Body of pancreas (tissue), 4 donors: ENCODE results near the gene ZSCAN10.

Experiments used
- POLR2A ChIP-seq, 3 donors: fragments of 450-650 bp; IDR thresholded peaks; one replicate each; pipeline ENCODE4 v1.6.1; 2016; ENCODE audit warnings: antibody characterized with exemption in 3 of 3, mild to moderate bottlenecking in 2 of 3
- TF ChIP-seq, protein P1 (sequence below), 7 experiments: fragments of 450-650 bp in 4 of 7; fragments of 200-600 bp in 3 of 7; sonication (generic) in 3 of 7; IDR thresholded peaks; one replicate each; pipeline ENCODE4 v1.5.1; 2016 to 2019; ENCODE audit warnings: antibody characterized with exemption in 7 of 7

- TF ChIP-seq, protein P1, sequence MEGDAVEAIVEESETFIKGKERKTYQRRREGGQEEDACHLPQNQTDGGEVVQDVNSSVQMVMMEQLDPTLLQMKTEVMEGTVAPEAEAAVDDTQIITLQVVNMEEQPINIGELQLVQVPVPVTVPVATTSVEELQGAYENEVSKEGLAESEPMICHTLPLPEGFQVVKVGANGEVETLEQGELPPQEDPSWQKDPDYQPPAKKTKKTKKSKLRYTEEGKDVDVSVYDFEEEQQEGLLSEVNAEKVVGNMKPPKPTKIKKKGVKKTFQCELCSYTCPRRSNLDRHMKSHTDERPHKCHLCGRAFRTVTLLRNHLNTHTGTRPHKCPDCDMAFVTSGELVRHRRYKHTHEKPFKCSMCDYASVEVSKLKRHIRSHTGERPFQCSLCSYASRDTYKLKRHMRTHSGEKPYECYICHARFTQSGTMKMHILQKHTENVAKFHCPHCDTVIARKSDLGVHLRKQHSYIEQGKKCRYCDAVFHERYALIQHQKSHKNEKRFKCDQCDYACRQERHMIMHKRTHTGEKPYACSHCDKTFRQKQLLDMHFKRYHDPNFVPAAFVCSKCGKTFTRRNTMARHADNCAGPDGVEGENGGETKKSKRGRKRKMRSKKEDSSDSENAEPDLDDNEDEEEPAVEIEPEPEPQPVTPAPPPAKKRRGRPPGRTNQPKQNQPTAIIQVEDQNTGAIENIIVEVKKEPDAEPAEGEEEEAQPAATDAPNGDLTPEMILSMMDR (IDR thresholded peaks at IDR 0.05) = no peak
- no peak for TF ChIP-seq POLR2A (IDR thresholded peaks at IDR 0.05)
These were observed 9.1 kb downstream of the ZSCAN10 start for GRCh38 chr16:3089717-3090592.
